ENCODE data around the gene CELF2. TPM values are rescaled to one million over a fixed set of nuclear protein-coding genes. Genes with fewer than 3 reads are reported as not detected.
A peak's percentile ranks its signal among the peaks of the same experiment; 100 is the strongest.

The CELF2 gene
- total RNA-seq, 1 experiment from 2014 or later = 0.76 TPM

- DNase-seq (ENCODE audit: low read depth) = peak; percentile 17
Measured at GRCh38 chr10:11270135-11270857, 252.6 kb downstream of the CELF2 start.

- DNase-seq (ENCODE audit: low read depth) = no peak
Measured at GRCh38 chr10:11270858-11271179, 253.1 kb downstream of the CELF2 start.

- DNase-seq (ENCODE audit: low read depth) = no peak
Measured at GRCh38 chr10:11272915-11273389, 255.3 kb downstream of the CELF2 start.

GRCh38 chr10:11274452-11274851, 256.8 kb downstream of the CELF2 start:
- no peak for DNase-seq (ENCODE audit: low read depth)

- no peak for DNase-seq (ENCODE audit: low read depth)
Measured at GRCh38 chr10:11275651-11276050, 258.0 kb downstream of the CELF2 start.

GRCh38 chr10:11276449-11276990, 258.8 kb downstream of the CELF2 start:
- DNase-seq (ENCODE audit: low read depth) = no peak

- no peak for DNase-seq (ENCODE audit: low read depth)
Measured at GRCh38 chr10:11279314-11279713, 261.6 kb downstream of the CELF2 start.

GRCh38 chr10:11280187-11280932, 262.7 kb downstream of the CELF2 start:
- no peak for DNase-seq (ENCODE audit: low read depth)

- DNase-seq (ENCODE audit: low read depth) = no peak
Measured at GRCh38 chr10:11282156-11282555, 264.5 kb downstream of the CELF2 start.

- no peak for DNase-seq (ENCODE audit: low read depth)
Measured at GRCh38 chr10:11282661-11283060, 265.0 kb downstream of the CELF2 start.

GRCh38 chr10:11284291-11285085, 266.8 kb downstream of the CELF2 start:
- DNase-seq (ENCODE audit: low read depth) = no peak

GRCh38 chr10:11285171-11285570, 267.5 kb downstream of the CELF2 start:
- DNase-seq (ENCODE audit: low read depth) = no peak

- no peak for DNase-seq (ENCODE audit: low read depth)
Measured at GRCh38 chr10:11286261-11286852, 268.7 kb downstream of the CELF2 start.

GRCh38 chr10:11288302-11288701, 270.6 kb downstream of the CELF2 start:
- no peak for DNase-seq (ENCODE audit: low read depth)

GRCh38 chr10:11290156-11290890, 272.7 kb downstream of the CELF2 start:
- no peak for DNase-seq (ENCODE audit: low read depth)

- DNase-seq (ENCODE audit: low read depth) = no peak
Measured at GRCh38 chr10:11292576-11293302, 275.1 kb downstream of the CELF2 start.

GRCh38 chr10:11293332-11293731, 275.7 kb downstream of the CELF2 start:
- no peak for DNase-seq (ENCODE audit: low read depth)

GRCh38 chr10:11294831-11295450, 277.3 kb downstream of the CELF2 start:
- no peak for DNase-seq (ENCODE audit: low read depth)

GRCh38 chr10:11295492-11295891, 277.8 kb downstream of the CELF2 start:
- DNase-seq (ENCODE audit: low read depth) = no peak

- no peak for DNase-seq (ENCODE audit: low read depth)
Measured at GRCh38 chr10:11297136-11297535, 279.5 kb downstream of the CELF2 start.
